NB4 (cell line): Measurements from ENCODE around the gene CDH15.

Experiments
- CTCF ChIP-seq: IDR thresholded peaks from one replicate; pipeline ENCODE4 v1.5.1; 2012; ENCODE audit warnings: low read depth, low read length
- MYC ChIP-seq: IDR thresholded peaks from 2 replicates; pipeline ENCODE4 v1.6.1; 2011; ENCODE audit warnings: low read depth, low read length
- POLR2A ChIP-seq: IDR thresholded peaks from 2 replicates; pipeline ENCODE4 v1.6.1; 2011; ENCODE audit warnings: mild to moderate bottlenecking; ENCODE audit not compliant: insufficient read length; ENCODE audit errors: extremely low read depth

- TF ChIP-seq CTCF: no peak
- no peak for TF ChIP-seq POLR2A
- TF ChIP-seq MYC: no peak
These were observed 7.6 kb downstream of the CDH15 start for GRCh38 chr16:89179148-89179484.
